ENCODE data around the gene STYXL1.

The STYXL1 gene

DNA sequence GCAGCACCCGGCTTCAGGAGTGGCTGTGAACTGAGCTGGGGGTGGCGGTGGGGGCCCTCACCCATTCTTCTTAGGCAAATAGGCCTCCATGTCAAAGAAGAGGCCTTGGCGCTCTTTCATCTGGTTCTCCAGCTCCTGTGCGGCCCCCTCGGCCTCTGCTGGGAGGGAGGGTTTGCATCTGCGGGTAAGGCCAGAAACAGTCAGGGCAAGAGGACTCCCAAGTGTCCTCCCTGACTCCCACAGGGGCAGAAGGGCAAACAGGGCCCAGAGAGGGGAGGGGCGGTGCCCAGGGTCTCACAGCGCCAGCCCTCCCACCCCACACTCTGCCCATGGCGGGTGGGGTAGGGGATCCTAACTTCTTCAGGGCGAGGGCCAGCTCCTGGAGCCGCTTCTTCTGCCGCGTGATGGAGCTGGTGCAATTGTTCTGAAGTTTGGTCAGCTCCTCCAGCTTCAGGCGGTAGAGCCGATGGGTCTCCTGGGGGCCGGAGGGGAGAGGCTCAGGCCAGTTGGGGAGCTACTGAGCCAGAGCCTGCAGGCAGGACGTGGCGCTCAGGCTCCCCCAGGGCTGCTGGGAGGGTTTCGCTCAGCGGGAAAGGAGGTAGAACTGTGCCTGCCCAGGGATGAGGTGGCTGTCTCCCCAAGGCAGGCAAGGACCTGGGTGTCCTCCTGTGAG, 55.6 kb downstream of the STYXL1 start:
- H3K27ac ChIP-seq (ENCODE audit: poor library complexity, severe bottlenecking) = no peak overlapping the region
- DNase-seq (ENCODE audit: low spot score) (peak; percentile 47), ATAC-seq (ENCODE audit: low read depth) (no peak)
- H3K27me3 ChIP-seq (ENCODE audit: insufficient read depth, poor library complexity, severe bottlenecking) = no peaks in the 10 kb centered on the region
- no peaks in the 10 kb centered on the region for H3K9me3 ChIP-seq (ENCODE audit: severe bottlenecking)
- no peaks in the 10 kb centered on the region for H3K4me1 ChIP-seq (ENCODE audit: insufficient read depth, poor library complexity, severe bottlenecking)
- TF ChIP-seq CTCF (IDR thresholded peaks at IDR 0.05; ENCODE audit: poor library complexity, severe bottlenecking) = no peak
- peaks cover 7% of the 10 kb centered on the region; the same call in 1 of the 2 replicates for H3K36me3 ChIP-seq (ENCODE audit: low read depth)
- no peak overlapping the region for H3K4me3 ChIP-seq (ENCODE audit: severe bottlenecking)

DNA sequence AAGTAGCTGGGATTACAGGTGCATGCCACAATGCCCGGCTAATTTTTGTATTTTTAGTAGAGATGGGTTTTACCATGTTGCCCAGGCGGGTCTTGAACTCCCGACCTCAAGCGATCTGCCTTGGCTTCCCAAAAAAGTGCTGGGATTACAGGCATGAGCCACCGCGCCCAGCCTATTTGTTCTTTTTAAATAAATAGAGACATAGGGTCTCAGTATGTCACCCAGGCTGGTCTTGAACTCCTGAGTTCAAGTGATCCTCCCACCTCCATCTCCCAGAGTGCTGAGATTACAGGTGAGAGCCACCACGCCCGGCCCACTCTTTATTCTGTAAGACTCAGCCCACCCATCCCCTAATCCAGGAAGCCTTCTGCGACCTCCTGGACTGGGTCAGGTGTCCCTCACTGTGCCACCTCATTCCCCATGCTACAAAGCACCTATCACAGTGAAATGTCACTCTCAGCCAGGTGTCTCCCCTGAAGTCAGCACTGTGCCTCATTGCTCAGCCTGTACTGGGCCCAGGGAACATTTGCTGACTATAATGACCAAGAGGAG, 56.2 kb downstream of the STYXL1 start:
- TF ChIP-seq CTCF (IDR thresholded peaks at IDR 0.05; ENCODE audit: poor library complexity, severe bottlenecking) = no peak

DNA sequence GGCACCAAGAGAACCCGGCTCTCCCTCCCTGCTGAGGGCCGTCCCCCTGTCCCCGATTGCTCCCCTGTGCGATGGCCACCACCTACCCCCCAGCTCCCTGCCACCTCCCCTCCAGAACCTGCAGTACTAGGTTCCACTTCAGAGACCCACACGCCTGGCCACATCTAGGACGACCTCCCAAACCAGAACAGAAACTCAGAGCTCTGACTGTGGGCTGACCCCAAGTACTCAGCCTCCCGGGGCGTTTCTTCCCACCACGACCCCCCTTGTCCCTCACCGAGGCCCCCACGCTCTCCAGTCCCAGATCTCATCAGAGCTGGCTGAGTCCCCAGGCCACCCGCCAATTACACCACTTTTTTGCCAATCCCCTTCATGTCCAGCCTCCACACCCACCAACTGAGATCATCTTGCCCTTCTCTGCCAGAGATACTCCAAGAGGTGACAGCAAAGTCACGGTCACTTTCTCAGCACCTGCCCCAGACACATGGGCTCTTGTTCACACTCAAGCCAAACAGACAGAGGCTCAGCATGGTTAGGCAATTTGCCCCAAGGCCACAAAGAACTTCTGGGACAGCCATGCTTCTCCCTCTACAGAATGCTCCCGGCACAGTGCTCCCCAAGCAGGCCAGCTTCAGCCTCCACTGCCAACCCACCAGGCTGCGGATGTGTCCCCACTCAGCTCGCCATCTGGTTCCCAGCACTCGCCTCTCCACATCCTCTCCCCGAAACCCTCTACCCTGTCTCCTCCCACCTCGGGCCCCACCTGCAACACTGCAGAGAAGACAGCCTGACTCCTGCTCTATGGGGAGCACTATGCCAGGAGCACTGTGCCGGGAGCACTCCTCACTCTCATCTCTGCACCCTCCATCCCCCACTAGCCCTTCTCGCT, 58.1 kb downstream of the STYXL1 start:
- Histone ChIP-seq H3K4me1 (ENCODE audit: insufficient read depth, poor library complexity, severe bottlenecking) (no peaks in the 10 kb centered on the region), H3K4me3 (ENCODE audit: severe bottlenecking) (no peak overlapping the region), H3K36me3 (ENCODE audit: low read depth) (peaks cover 5% of the 10 kb centered on the region; the same call in 1 of the 2 replicates), H3K27ac (ENCODE audit: poor library complexity, severe bottlenecking) (no peak overlapping the region), H3K9me3 (ENCODE audit: severe bottlenecking) (no peaks in the 10 kb centered on the region), H3K27me3 (ENCODE audit: insufficient read depth, poor library complexity, severe bottlenecking) (no peaks in the 10 kb centered on the region)
- no peak for TF ChIP-seq CTCF (IDR thresholded peaks at IDR 0.05; ENCODE audit: poor library complexity, severe bottlenecking)
- peak; percentile 56 for DNase-seq (ENCODE audit: low spot score)
- no peak for ATAC-seq (ENCODE audit: low read depth)

More for the DNA sequence above, 56.2 kb downstream of the STYXL1 start:
- Histone ChIP-seq H3K9me3 (ENCODE audit: severe bottlenecking) (no peaks in the 10 kb centered on the region), H3K27ac (ENCODE audit: poor library complexity, severe bottlenecking) (no peak overlapping the region), H3K4me1 (ENCODE audit: insufficient read depth, poor library complexity, severe bottlenecking) (no peaks in the 10 kb centered on the region), H3K36me3 (ENCODE audit: low read depth) (peaks cover 7% of the 10 kb centered on the region; the same call in 1 of the 2 replicates), H3K4me3 (ENCODE audit: severe bottlenecking) (no peak overlapping the region), H3K27me3 (ENCODE audit: insufficient read depth, poor library complexity, severe bottlenecking) (no peaks in the 10 kb centered on the region)
- DNase-seq (ENCODE audit: low spot score) = peak; percentile 29
- no peak for ATAC-seq (ENCODE audit: low read depth)

- no peaks in the 10 kb centered on the region for H3K4me1 ChIP-seq (ENCODE audit: insufficient read depth, poor library complexity, severe bottlenecking)
- TF ChIP-seq CTCF (IDR thresholded peaks at IDR 0.05; ENCODE audit: poor library complexity, severe bottlenecking) = no peak
- H3K9me3 ChIP-seq (ENCODE audit: severe bottlenecking) = no peaks in the 10 kb centered on the region
- H3K27ac ChIP-seq (ENCODE audit: poor library complexity, severe bottlenecking) = no peak overlapping the region
- no peaks in the 10 kb centered on the region for H3K27me3 ChIP-seq (ENCODE audit: insufficient read depth, poor library complexity, severe bottlenecking)
- DNase-seq (ENCODE audit: low spot score) (no peak), ATAC-seq (ENCODE audit: low read depth) (no peak)
- peaks cover 9% of the 10 kb centered on the region; the same call in 1 of the 2 replicates for H3K36me3 ChIP-seq (ENCODE audit: low read depth)
- no peak overlapping the region for H3K4me3 ChIP-seq (ENCODE audit: severe bottlenecking)
These were observed 59.0 kb downstream of the STYXL1 start for GRCh38 chr7:75988568-75989499.
